Bone marrow (tissue), 2 donors: ENCODE measurements around the gene CACNB4.
"Not testable (repeated sequence)": the region's sequence is repeated elsewhere in the genome, so short reads cannot be mapped to it uniquely, and the experiment has no call there.

Source experiments
- DNase-seq, 2 donors: peaks; one replicate each; lab custom pipeline; 2025; lab: John Stamatoyannopoulos, UW

The CACNB4 gene

DNA sequence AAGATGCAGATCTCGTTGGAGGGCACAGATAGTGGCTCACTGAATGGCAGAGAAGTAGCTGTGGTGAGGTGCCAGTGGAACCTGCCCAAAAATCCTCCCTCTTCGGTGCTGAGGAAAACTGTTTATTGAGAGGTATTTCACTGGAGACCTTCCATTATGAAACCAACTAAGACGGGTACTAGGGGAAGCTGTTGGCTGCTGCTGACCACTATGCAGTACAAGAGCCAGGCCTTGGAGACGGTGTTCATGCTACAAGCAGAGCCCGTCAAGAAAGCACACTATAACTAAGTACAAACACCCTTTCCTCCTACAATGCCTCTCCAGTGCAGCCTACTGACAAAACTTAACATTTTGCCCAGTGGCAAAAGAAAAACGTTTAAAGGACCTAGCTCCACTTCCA, 275.2 kb downstream of the CACNB4 start:
- DNase-seq = no peak

DNA sequence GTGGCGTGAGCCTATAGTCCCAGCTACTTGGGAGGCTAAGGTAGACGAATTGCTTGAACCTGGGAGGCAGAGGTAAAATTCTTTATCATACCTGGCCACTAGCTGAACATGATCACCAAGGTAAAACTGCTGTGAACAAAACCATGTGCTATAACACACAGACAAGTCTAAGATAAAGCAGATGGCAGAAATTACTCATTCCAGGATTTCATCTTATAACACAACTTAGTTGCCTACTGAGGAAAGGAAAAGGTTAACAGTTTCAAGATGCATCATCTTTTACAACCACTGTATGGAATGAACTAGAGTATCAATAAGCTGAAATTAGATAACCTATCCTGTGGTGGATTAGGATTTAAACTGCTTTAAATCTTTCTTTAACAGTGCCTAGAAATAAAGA, 278.9 kb downstream of the CACNB4 start:
- no peak for DNase-seq

DNA sequence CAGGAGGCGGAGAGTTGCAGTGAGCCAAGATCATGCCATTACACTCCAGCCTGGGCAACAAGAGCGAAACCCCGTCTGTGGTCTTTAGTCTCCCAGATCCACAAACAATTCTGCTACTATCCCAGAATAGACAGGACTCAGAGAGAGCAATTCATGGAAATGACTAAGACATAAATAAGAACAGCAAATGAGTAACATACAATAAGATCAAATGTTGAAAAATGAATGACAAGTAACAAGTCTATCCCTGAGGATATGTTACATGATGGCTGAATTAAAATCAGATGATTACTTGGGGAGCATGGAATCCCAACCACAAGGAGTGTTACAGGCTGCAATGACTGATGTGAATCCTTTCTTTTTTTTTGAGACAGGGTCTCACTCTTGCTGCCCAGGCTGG, 280.9 kb downstream of the CACNB4 start:
- DNase-seq = no peak

- DNase-seq = no peak
These were observed 282.0 kb downstream of the CACNB4 start for GRCh38 chr2:151816843-151817242.

DNA sequence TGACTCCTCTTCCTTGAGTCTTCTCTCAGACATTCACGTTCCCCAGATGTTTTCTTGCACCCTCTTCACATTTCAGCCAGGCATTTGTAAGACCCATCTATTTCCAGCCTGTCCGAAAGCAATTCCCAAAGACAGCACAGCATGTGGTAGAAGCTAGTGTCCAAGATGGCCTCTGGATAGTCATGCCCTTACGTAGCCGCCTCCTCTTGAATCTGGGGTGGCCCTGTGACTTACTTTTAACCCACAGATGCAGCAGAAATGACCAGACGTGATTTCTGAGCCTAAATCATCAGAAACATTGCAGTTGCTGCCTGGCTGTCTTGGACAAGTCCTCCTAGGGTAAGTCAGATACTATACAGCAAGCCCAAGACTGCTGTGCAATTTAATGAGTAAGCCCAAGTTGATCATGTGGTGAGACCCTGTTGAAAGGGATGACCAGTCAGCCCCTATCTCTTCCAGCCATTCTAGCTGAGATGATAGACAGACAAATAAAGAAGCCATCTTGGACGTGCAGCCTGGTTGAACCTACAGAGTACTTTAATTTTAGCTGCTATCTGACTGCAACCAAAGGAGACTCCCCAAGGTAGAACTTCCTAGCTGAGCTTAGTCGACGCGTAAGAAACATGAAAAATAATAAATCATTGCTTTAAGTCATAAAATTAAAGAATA, 282.9 kb downstream of the CACNB4 start:
- DNase-seq = no peak

DNA sequence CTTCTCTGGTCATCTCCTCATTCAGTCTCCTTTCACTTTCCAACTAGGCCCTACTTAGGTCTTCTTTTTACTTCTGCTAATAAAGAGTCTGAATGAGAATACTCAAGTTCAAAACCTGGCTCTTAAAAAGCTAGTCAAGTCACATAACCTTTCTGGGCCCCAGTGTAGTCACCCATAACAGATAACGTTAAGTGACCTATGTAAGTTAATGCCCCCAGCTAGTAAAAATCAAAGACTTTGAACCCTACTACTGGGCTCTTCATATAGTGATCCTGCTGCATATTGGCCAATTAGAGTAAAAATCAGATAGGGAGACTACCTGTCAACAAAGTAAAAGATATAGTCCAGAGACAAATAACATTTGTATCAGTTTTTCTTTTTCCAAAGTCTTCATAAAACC, 288.4 kb downstream of the CACNB4 start:
- no peak for DNase-seq

- no peak for DNase-seq
These were observed 289.8 kb downstream of the CACNB4 start for GRCh38 chr2:151809073-151809383.

GRCh38 chr2:151808258-151809072, 290.4 kb downstream of the CACNB4 start:
- no peak for DNase-seq

DNA sequence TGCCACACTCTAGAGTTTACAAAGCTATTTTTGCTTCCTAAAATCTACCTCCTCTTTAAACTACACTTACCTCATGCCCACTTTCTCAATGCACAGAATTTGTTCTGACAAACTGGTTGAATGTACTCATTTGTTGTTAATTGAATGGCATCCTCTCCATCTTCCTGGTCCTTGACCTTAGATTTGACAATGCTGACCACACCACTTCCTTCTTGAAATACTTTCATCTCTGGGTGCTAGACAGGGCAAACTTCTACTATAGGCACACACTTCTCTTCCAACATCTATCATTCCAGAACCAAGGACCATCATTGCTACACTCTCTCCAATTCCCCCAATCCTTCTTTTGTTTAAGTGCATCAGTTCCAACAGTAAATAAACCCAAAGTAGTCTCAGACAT, 292.9 kb downstream of the CACNB4 start:
- DNase-seq = no peak

GRCh38 chr2:151805343-151805742, 293.5 kb downstream of the CACNB4 start:
- no peak for DNase-seq

- no peak for DNase-seq
These were observed 295.0 kb downstream of the CACNB4 start for GRCh38 chr2:151803811-151804210.

- no peak for DNase-seq
These were observed 296.5 kb downstream of the CACNB4 start for GRCh38 chr2:151802315-151802714.

DNA sequence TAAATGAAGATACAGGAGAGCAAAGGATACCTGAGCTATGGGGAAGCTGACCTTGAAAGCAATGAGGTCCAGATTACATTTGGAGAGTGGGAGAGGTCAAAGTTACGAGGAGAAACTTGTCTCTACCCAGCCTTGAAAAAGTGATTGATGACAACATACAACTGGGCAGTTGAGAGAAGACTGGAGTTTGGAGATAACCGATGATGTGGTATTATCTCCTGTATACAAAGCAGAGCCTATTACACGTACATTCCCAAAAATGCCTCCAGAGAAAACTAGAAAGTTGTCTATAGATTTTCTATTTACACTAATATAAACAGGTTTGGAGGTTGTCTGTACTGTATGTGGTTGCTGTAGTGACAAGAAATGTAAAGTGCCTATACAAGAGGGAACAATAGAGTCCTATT, 299.0 kb downstream of the CACNB4 start:
- DNase-seq = no peak

- DNase-seq = no peak
These were observed 302.1 kb downstream of the CACNB4 start for GRCh38 chr2:151796774-151797173.

- no peak for DNase-seq
These were observed 303.1 kb downstream of the CACNB4 start for GRCh38 chr2:151795646-151796240.

DNA sequence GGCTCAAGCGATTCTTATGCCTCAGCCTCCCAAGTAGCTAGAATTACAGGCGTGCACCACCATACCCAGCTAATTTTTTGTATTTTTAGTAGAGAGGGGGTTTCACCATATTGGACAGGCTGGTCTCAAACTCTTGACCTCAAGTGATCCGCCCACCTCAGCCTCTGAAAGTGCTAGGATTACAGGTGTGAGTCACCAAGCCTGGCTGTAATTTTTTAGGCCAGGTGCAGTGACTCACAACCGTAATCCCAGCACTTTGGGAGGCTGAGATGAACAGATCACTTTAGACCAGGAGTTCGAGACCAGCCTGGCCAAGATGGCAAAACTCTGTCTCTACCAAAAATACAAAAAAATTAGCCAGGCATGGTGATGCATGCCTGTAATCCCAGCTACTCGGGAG, 304.4 kb downstream of the CACNB4 start:
- not testable (repeated sequence) for DNase-seq

GRCh38 chr2:151793123-151793522, 305.7 kb downstream of the CACNB4 start:
- no peak for DNase-seq

DNA sequence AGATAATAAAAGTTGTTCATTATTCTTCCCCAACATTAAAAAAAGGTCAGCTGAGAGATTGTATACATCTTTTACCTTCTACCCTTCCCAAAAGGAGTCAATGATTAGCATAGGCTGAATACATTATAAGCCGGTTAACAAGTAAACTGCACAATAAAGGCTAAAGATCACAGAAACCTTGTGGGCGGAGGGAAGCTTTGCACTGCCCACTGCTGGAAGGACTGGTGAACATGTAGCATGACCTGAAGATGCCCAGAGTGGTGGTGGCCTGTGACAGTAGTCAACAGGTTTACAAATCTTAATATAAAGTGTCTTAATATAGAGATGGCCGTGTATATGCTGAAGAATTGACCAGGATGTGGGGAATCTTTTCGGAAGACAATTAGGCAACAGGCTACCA, 306.3 kb downstream of the CACNB4 start:
- no peak for DNase-seq

GRCh38 chr2:151791545-151791944, 307.3 kb downstream of the CACNB4 start:
- no peak for DNase-seq

- DNase-seq = no peak
These were observed 308.2 kb downstream of the CACNB4 start for GRCh38 chr2:151790689-151791088.

DNA sequence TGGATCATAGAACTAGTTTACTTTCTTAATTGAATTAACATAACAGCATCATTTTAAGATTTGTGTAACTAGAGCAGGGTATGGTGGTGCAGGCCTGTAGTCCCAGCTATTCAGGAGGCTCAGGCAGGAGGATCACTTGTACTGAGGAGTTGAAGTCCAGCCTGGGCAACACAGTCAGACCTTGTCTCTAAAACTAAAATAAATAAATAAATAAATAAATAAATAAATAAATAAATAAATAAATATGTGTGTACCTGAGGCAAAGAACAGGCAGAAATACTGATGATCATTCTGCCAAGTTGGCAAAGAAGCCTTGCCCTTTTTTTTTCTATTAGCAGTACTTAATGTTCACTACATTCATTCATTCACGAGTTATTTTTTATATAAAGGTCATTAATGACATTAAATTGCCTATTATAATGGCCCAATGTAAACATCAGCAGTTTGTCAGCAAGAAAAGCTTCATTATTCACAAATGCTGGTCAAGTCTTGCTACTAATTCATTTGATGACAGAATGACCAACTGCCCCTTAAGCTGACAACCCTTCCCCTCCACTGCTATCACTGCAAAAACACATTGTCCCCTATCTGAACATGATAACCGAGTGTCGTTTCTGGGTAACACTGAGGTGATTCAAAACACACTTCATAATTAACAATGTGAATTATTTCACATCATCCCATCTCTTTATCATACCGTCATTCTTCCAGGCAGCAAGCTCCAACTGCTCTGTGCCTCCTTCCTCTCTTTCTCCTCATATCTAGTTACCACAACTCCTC, 309.6 kb downstream of the CACNB4 start:
- DNase-seq = no peak

DNA sequence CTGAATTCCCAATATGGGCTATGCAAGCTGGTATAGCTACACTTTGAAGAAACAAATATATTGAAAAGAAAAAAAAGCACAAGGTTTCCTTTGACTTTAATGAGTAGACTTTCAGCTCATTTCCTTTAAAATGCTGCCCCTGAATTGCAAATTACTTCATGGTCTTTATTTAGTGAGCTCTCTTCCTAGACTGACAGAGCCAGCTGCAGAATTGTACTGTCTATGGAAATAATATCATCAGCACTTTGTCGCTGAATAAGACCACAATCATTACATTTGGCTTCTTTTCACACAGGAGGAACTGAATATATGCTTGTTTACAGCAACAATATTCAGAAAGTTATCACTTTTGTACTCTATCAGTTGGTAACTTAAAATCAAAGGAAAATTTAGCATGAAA, 312.4 kb downstream of the CACNB4 start:
- DNase-seq = no peak

DNA sequence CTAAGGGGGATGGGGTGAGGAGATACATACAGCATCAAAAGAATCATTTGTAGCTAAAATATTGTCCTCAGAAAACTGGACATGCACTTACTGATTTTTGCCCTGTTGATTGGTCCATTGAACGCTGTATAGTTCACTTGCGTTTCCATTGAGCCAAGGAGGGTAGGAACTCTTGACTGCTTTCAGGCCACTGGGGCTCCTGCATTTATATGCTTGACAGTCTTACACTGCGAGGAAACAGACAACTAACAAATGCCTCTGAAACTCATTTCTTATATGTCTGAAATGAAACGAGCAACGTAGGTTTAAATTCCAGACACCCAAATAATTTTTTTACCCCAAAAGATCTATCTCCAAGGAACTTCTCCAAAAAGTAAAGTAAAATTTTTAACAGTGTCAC, 312.8 kb downstream of the CACNB4 start:
- no peak for DNase-seq
